AG04450 (cell line): Measurements from ENCODE around the gene PCOLCE2. TPM values are rescaled to one million over a fixed set of nuclear protein-coding genes. Genes with fewer than 3 reads are reported as not detected.

Experiments used
- CTCF ChIA-PET: fragments of 300-600, 350-600 bp; formaldehyde crosslinking; extraction: SDS; loops from one replicate; lab custom pipeline; 2022; ENCODE audit warnings: antibody characterized with exemption, inconsistent platforms; lab: Charles Lee
- POLR2A ChIA-PET: fragments of 350-600 bp; formaldehyde crosslinking; extraction: SDS; loops from one replicate; lab custom pipeline; 2021; ENCODE audit warnings: antibody characterized with exemption, inconsistent platforms; lab: Yijun Ruan, JAX
- DNase-seq: peaks from one replicate; pipeline ENCODE4 v3.0.0-alpha.2; 2011; ENCODE audit warnings: low read depth, low spot score
- H3K27ac ChIP-seq: one replicate; pipeline ENCODE4 v1.5.1; 2012; ENCODE audit warnings: low read depth, low read length, control low read depth
- H3K27me3 ChIP-seq: one replicate; pipeline ENCODE4 v1.6.0; 2012; ENCODE audit warnings: low read length; ENCODE audit not compliant: control insufficient read depth, insufficient read depth
- H3K4me3 ChIP-seq: 2 replicates; pipeline ENCODE4 v1.5.1; 2011; ENCODE audit warnings: mild to moderate bottlenecking, low read depth, low read length, control low read depth
- H3K9me3 ChIP-seq: 2 replicates; pipeline ENCODE4 v1.5.1; 2012; ENCODE audit warnings: low read length; ENCODE audit not compliant: control insufficient read depth, insufficient read depth
- polyA plus RNA-seq: library from polyadenylated mRNA; depleted of rRNA; stranded (reverse); fragments of >200 nt; gene quantifications from 2 replicates; pipeline ENCODE4 v1.2.3, GENCODE V29; 2011
- TF ChIP-seq, protein P1 (sequence below): IDR thresholded peaks from 2 replicates; pipeline ENCODE4 v1.5.1; 2011; ENCODE audit warnings: low read depth, low read length, control low read depth, inconsistent platforms

Gene PCOLCE2
- polyA plus RNA-seq, 1 experiment, result 1.1 TPM

DNA sequence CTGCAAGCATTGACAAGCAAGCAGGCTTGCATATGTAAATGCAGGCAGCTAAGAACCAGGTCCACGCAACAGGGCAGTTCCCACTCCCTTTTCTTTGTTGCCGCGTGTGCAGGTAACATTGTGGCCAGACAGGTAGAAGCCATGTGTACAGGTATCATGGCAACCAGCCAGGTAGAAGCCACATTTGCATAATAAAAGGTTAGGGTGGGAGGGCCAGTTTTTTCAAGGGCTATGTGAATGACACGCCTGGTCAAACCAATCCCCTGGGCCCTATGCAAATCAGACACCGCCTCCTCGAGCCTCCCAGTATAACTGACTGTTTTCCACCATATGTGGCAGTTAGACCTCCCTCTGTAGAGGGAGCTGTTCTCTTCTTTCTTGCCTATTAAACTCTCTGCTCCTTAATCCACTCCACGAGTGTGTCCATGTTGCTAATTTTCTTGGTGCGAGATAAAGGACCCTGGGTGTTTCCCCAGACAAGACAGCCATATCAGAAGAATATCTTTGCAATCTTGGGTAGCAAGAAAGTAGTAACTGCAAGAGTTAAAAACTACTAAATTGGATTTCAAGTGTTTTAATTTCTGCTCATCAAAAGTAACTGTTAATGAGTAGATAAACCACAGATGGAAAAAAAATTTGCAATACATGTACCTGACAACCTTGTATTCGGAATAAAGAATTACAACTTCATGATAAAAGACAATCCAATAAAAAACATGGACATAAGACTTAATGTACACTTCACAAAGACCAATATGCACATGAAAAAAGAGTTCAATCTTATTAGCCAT lies 21.8 kb downstream of the PCOLCE2 start:
- ChIA-PET CTCF (interaction anchor here (1.2 kb wide), 1 partner anchor 38 kb away, joined by 3 read pairs; no protein-coding TSS in a partner anchor), POLR2A (no interaction called here)
- H3K9me3 ChIP-seq, result no peaks in the 10 kb centered on the region
- TF ChIP-seq, protein P1, sequence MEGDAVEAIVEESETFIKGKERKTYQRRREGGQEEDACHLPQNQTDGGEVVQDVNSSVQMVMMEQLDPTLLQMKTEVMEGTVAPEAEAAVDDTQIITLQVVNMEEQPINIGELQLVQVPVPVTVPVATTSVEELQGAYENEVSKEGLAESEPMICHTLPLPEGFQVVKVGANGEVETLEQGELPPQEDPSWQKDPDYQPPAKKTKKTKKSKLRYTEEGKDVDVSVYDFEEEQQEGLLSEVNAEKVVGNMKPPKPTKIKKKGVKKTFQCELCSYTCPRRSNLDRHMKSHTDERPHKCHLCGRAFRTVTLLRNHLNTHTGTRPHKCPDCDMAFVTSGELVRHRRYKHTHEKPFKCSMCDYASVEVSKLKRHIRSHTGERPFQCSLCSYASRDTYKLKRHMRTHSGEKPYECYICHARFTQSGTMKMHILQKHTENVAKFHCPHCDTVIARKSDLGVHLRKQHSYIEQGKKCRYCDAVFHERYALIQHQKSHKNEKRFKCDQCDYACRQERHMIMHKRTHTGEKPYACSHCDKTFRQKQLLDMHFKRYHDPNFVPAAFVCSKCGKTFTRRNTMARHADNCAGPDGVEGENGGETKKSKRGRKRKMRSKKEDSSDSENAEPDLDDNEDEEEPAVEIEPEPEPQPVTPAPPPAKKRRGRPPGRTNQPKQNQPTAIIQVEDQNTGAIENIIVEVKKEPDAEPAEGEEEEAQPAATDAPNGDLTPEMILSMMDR, result no peak
- no peak overlapping the region for H3K27ac ChIP-seq
- H3K27me3 ChIP-seq, result peaks cover 1% of the 10 kb centered on the region
- DNase-seq, result no peak
- no peak overlapping the region for H3K4me3 ChIP-seq

DNA sequence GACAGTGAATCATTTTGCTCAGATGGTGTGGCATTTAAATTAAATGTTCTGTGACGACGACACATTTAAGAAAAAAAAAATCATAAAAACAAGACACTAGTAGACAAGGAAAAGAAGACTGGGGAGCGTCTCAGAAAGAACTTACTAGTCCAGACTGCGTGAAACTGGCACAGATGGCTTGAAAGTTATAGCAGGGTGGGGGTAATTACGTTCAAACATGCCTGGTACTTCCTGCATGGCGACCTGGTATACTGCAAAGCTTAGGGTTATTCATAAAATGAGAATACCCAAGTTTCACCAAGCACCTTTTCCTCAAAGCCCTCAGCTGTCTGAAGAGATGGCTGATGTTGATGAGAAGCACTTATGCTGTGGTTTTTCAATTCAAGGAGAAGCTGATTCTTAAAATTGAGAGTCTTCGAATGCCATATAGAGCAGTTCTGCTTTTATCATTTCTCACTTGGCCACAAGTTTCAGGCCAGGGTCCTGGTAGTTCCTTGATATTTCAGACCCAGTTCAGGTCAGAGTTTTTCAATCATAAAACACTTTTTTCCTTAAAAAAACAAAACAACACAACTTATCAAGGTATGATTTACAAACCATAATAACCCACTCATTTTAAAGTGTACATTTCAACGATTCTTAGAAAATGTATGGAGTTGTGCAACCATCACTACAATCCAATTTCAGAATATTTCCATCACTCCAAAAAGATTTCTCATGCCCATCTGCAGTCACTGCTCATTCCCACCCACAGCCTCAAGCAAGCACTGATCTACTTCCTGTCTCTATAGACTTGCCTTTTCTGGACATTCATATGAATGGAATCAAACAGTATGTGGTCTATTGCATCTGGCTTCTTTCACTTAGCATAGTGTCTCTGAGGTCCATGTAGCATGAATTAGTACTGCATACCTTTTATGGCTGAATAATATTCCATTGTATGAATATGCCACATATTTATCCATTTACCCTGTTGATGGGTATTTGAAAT lies 24.7 kb downstream of the PCOLCE2 start:
- TF ChIP-seq, protein P1, result no peak
- Histone ChIP-seq H3K4me3 (no peak overlapping the region), H3K27me3 (peaks cover 4% of the 10 kb centered on the region), H3K27ac (no peak overlapping the region), H3K9me3 (no peaks in the 10 kb centered on the region)
- no peak for DNase-seq
- ChIA-PET CTCF (interaction anchor here (0.8 to 1.3 kb wide), 2 partner anchors 7 to 36 kb away, joined by 3 to 6 read pairs; no protein-coding TSS in a partner anchor), POLR2A (no interaction called here)

DNA sequence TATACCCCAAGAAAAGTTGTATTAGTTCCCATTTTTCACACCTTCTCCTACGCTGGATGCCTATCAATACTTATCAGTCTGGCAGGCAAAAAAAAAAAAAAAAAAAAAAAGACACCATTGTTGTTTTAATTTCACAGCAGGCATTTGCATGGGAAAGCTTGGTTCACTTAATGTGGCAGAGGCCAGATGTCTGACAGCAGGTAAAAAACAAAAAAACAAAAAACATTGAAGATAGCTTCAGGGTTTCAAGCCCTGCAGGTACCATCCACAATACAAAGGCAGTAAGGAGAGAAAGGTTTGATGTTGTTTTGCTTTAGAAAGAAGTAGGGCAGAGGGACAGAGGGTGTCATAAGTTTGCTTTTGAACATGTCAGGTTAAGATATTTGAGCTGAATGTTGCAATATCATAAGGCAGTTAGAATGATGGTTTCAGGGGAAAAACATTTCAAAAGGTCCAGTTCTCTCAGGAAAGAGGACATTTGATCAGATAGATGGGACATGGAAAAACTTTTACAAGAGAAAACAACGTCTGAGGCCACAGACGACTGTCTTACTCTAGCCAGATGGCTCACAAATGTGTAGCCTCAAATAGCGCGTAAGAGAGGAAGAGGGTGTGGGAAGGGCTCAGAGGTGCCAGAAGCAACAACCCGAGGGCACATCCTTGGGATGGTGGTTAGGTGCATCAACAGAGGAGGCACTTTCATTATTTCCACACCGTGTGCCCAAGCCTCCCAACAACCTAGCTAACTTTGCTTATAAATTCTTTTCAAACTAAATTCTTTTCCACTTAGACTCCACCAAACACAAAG lies 25.7 kb downstream of the PCOLCE2 start:
- DNase-seq, result no peak
- TF ChIP-seq, protein P1, result no peak
- CTCF ChIA-PET, result interaction anchor here (1.3 kb wide), 1 partner anchor 35 kb away, joined by 6 read pairs; no protein-coding TSS in a partner anchor
- Histone ChIP-seq H3K9me3 (no peaks in the 10 kb centered on the region), H3K27ac (no peak overlapping the region), H3K27me3 (peaks cover 4% of the 10 kb centered on the region), H3K4me3 (no peak overlapping the region)
- POLR2A ChIA-PET, result interaction anchor here (0.7 kb wide), 1 partner anchor 78 kb away, joined by 13 read pairs; no protein-coding TSS in a partner anchor

DNA sequence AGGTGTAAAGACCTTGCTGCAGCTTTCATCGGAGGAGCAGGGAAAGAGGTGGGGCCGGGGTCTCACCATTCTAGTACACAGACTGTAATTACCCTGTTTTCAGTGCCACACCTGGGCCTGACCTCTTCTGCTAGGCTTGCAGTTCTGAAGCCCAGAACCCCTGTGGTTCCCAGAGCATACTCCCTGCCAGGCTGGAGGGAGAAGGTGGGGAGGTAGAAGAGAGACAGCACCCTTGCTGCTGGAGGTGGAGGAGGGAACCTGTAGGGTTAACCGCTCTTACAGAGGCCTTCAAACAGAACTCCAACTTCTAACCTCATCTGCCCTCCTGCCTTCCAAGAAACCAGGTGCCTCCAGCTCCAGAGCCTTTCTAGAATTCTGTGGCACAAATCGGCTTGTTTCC lies 27.0 kb downstream of the PCOLCE2 start:
- no peak for DNase-seq
- ChIA-PET CTCF (no interaction called here), POLR2A (no interaction called here)
- TF ChIP-seq, protein P1, result no peak
- Histone ChIP-seq H3K9me3 (no peaks in the 10 kb centered on the region), H3K4me3 (no peak overlapping the region), H3K27ac (no peak overlapping the region), H3K27me3 (peaks cover 4% of the 10 kb centered on the region)
